SH-SY5Y (cell line): ENCODE measurements around the gene PSKH1.

Source experiments
- GATA2 ChIP-seq: IDR thresholded peaks from 2 replicates; pipeline ENCODE4 v1.6.1; 2011; ENCODE audit warnings: mild to moderate bottlenecking, low read depth, low read length
- GATA3 ChIP-seq: IDR thresholded peaks from 2 replicates; pipeline ENCODE4 v1.6.1; 2011; ENCODE audit warnings: low read depth, mild to moderate bottlenecking, low read length, moderate library complexity

DNA sequence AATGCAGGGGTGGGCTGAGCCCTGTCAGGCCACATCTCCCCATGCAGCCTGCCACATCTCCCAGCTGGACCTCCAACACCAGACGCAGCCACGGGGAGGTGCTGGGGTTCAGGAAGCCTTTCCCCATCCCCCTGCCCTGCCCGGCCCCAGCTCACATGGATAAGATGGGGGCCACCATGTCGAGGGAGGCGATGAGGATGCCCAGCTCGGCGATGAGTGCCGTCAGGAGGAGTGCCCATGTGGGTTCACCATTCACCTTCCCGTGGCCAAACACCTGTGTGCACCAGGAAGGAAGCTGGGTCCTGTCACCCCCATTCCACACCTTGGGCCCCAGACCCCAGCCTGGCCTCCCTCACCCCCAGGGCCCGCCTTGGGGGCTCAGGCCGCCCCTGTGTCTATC is 56.6 kb downstream of the PSKH1 start:
- no peak for TF ChIP-seq GATA2
- no peak for TF ChIP-seq GATA3
